ENCODE measurements around the gene PCNT.
A peak's percentile ranks its signal among the peaks of the same experiment; 100 is the strongest.

The PCNT gene

DNA sequence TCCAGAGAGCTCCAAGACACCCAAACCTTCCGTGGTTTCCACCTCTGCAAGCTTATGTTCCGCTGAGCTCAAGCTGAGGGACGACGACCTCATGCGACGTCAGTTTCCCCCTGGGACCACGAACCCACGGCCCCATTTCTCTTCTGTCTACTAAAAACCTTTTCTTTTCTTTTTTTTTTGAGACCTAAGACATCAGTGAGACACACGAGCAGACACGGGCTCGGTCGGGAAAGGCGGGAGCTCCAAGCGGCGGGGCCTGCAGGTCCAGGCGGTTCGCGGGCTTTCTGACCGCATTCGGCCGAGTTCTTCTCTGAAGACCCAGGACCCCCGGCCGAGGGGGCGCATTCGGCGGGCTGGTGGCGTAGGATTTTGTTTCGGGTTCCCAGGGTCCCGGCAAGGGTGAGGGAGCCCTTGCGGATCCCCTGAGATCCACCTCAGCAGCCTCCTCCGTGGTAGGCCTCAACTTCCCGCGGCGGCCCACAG is 688 bp upstream of the PCNT start (continued):
- TF ChIP-seq, protein P1, sequence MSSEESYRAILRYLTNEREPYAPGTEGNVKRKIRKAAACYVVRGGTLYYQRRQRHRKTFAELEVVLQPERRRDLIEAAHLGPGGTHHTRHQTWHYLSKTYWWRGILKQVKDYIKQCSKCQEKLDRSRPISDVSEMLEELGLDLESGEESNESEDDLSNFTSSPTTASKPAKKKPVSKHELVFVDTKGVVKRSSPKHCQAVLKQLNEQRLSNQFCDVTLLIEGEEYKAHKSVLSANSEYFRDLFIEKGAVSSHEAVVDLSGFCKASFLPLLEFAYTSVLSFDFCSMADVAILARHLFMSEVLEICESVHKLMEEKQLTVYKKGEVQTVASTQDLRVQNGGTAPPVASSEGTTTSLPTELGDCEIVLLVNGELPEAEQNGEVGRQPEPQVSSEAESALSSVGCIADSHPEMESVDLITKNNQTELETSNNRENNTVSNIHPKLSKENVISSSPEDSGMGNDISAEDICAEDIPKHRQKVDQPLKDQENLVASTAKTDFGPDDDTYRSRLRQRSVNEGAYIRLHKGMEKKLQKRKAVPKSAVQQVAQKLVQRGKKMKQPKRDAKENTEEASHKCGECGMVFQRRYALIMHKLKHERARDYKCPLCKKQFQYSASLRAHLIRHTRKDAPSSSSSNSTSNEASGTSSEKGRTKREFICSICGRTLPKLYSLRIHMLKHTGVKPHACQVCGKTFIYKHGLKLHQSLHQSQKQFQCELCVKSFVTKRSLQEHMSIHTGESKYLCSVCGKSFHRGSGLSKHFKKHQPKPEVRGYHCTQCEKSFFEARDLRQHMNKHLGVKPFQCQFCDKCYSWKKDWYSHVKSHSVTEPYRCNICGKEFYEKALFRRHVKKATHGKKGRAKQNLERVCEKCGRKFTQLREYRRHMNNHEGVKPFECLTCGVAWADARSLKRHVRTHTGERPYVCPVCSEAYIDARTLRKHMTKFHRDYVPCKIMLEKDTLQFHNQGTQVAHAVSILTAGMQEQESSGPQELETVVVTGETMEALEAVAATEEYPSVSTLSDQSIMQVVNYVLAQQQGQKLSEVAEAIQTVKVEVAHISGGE (tag by site-specific recombination; conservative IDR thresholded peaks at IDR 0.05; ENCODE audit: low read depth), result peak; percentile 28
- 0 out of 2 replicates have a peak, but pooled peaks have one; percentile 73 for TF ChIP-seq ZSCAN23 (tag by site-specific recombination; IDR thresholded peaks at IDR 0.05)
- TF ChIP-seq ZNF341 (tag by site-specific recombination; IDR thresholded peaks at IDR 0.05; ENCODE audit: low read depth), result no peak
- TF ChIP-seq ZNF266 (tag by site-specific recombination; IDR thresholded peaks at IDR 0.05; ENCODE audit: low read depth), result 0 out of 2 replicates have a peak, but pooled peaks have one; percentile 44
- peak; percentile 46; the same call in 1 of the 2 replicates for TF ChIP-seq BCL11B (tag by site-specific recombination; IDR thresholded peaks at IDR 0.05; ENCODE audit: low read depth)
- TF ChIP-seq ZNF146 (tag by site-specific recombination; IDR thresholded peaks at IDR 0.05), result peak; percentile 68
- 0 out of 2 replicates have a peak, but pooled peaks have one; percentile 52 for TF ChIP-seq ZNF561 (tag by site-specific recombination; IDR thresholded peaks at IDR 0.05; ENCODE audit: borderline replicate concordance)
- peak; percentile 88; the same call in 1 of the 2 replicates for TF ChIP-seq ZBTB48 (tag by site-specific recombination; IDR thresholded peaks at IDR 0.05)
- no peak for TF ChIP-seq ZNF654 (tag by site-specific recombination; IDR thresholded peaks at IDR 0.05; ENCODE audit: low read depth)
- TF ChIP-seq, protein P2, sequence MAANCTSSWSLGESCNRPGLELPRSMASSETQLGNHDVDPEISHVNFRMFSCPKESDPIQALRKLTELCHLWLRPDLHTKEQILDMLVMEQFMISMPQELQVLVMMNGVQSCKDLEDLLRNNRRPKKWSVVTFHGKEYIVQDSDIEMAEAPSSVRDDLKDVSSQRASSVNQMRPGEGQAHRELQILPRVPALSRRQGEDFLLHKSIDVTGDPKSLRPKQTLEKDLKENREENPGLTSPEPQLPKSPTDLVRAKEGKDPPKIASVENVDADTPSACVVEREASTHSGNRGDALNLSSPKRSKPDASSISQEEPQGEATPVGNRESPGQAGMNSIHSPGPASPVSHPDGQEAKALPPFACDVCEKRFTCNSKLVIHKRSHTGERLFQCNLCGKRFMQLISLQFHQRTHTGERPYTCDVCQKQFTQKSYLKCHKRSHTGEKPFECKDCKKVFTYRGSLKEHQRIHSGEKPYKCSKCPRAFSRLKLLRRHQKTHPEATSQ (tag by site-specific recombination; IDR thresholded peaks at IDR 0.05), result peak; percentile 77; the same call in 1 of the 2 replicates
- TF ChIP-seq ZFP37 (tag by site-specific recombination; IDR thresholded peaks at IDR 0.05), result peak; percentile 77
- TF ChIP-seq ZNF768 (tag by site-specific recombination; IDR thresholded peaks at IDR 0.05), result no peak
- TF ChIP-seq, protein P3, sequence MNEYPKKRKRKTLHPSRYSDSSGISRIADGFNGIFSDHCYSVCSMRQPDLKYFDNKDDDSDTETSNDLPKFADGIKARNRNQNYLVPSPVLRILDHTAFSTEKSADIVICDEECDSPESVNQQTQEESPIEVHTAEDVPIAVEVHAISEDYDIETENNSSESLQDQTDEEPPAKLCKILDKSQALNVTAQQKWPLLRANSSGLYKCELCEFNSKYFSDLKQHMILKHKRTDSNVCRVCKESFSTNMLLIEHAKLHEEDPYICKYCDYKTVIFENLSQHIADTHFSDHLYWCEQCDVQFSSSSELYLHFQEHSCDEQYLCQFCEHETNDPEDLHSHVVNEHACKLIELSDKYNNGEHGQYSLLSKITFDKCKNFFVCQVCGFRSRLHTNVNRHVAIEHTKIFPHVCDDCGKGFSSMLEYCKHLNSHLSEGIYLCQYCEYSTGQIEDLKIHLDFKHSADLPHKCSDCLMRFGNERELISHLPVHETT (tag by site-specific recombination; IDR thresholded peaks at IDR 0.05), result peak; percentile 75
- 0 out of 2 replicates have a peak, but pooled peaks have one; percentile 18 for TF ChIP-seq ZNF121 (tag by site-specific recombination; IDR thresholded peaks at IDR 0.05)
- TF ChIP-seq GFI1B (tag by site-specific recombination; IDR thresholded peaks at IDR 0.05), result 0 out of 2 replicates have a peak, but pooled peaks have one; percentile 1
- TF ChIP-seq, protein P4, sequence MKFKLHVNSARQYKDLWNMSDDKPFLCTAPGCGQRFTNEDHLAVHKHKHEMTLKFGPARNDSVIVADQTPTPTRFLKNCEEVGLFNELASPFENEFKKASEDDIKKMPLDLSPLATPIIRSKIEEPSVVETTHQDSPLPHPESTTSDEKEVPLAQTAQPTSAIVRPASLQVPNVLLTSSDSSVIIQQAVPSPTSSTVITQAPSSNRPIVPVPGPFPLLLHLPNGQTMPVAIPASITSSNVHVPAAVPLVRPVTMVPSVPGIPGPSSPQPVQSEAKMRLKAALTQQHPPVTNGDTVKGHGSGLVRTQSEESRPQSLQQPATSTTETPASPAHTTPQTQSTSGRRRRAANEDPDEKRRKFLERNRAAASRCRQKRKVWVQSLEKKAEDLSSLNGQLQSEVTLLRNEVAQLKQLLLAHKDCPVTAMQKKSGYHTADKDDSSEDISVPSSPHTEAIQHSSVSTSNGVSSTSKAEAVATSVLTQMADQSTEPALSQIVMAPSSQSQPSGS (tag by site-specific recombination; IDR thresholded peaks at IDR 0.05; ENCODE audit: low read depth), result no peak
- TF ChIP-seq, protein P5, sequence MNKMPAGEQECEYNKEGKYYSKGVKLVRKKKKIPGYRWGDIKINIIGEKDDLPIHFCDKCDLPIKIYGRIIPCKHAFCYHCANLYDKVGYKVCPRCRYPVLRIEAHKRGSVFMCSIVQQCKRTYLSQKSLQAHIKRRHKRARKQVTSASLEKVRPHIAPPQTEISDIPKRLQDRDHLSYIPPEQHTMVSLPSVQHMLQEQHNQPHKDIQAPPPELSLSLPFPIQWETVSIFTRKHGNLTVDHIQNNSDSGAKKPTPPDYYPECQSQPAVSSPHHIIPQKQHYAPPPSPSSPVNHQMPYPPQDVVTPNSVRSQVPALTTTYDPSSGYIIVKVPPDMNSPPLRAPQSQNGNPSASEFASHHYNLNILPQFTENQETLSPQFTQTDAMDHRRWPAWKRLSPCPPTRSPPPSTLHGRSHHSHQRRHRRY (tag by site-specific recombination; IDR thresholded peaks at IDR 0.05), result no peak
- TF ChIP-seq ZSCAN30 (tag by site-specific recombination; IDR thresholded peaks at IDR 0.05), result peak; percentile 90; the same call in 1 of the 2 replicates
- TF ChIP-seq, protein P6, sequence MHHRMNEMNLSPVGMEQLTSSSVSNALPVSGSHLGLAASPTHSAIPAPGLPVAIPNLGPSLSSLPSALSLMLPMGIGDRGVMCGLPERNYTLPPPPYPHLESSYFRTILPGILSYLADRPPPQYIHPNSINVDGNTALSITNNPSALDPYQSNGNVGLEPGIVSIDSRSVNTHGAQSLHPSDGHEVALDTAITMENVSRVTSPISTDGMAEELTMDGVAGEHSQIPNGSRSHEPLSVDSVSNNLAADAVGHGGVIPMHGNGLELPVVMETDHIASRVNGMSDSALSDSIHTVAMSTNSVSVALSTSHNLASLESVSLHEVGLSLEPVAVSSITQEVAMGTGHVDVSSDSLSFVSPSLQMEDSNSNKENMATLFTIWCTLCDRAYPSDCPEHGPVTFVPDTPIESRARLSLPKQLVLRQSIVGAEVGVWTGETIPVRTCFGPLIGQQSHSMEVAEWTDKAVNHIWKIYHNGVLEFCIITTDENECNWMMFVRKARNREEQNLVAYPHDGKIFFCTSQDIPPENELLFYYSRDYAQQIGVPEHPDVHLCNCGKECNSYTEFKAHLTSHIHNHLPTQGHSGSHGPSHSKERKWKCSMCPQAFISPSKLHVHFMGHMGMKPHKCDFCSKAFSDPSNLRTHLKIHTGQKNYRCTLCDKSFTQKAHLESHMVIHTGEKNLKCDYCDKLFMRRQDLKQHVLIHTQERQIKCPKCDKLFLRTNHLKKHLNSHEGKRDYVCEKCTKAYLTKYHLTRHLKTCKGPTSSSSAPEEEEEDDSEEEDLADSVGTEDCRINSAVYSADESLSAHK (tag by site-specific recombination; IDR thresholded peaks at IDR 0.05), result no peak
- 0 out of 2 replicates have a peak, but pooled peaks have one; percentile 11 for TF ChIP-seq ZBTB7A (tag by site-specific recombination; IDR thresholded peaks at IDR 0.05; ENCODE audit: low read depth)
- TF ChIP-seq ZBTB21 (tag by site-specific recombination; IDR thresholded peaks at IDR 0.05), result 0 out of 2 replicates have a peak, but pooled peaks have one; percentile 44
- TF ChIP-seq ZNF350 (tag by site-specific recombination; IDR thresholded peaks at IDR 0.05), result no peak
- TF ChIP-seq ZNF664 (tag by site-specific recombination; IDR thresholded peaks at IDR 0.05), result no peak
- TF ChIP-seq ZNF623 (tag by site-specific recombination; IDR thresholded peaks at IDR 0.05), result 0 out of 2 replicates have a peak, but pooled peaks have one; percentile 18
- TF ChIP-seq ZNF335 (tag by site-specific recombination; conservative IDR thresholded peaks at IDR 0.05), result peak; percentile 45; the same call in 1 of the 2 replicates
- no peak for TF ChIP-seq ZNF366 (tag by site-specific recombination; conservative IDR thresholded peaks at IDR 0.05)
- 0 out of 2 replicates have a peak, but pooled peaks have one; percentile 47 for TF ChIP-seq MEIS1 (CRISPR knock-in tag; IDR thresholded peaks at IDR 0.05; ENCODE audit: borderline replicate concordance)
- TF ChIP-seq ZIC2 (tag by site-specific recombination; IDR thresholded peaks at IDR 0.05), result no peak
- TF ChIP-seq ZNF624 (tag by site-specific recombination; IDR thresholded peaks at IDR 0.05), result peak; percentile 69; the same call in 1 of the 2 replicates

All from HEK293 (cell line).